Measurements from ENCODE around the gene TBC1D32. TPM values are rescaled to one million over a fixed set of nuclear protein-coding genes. Genes with fewer than 3 reads are reported as not detected.

The TBC1D32 gene
- total and polyA plus RNA-seq, 4 donors: 0.51 to 2.8 (median 1.7) TPM

DNA sequence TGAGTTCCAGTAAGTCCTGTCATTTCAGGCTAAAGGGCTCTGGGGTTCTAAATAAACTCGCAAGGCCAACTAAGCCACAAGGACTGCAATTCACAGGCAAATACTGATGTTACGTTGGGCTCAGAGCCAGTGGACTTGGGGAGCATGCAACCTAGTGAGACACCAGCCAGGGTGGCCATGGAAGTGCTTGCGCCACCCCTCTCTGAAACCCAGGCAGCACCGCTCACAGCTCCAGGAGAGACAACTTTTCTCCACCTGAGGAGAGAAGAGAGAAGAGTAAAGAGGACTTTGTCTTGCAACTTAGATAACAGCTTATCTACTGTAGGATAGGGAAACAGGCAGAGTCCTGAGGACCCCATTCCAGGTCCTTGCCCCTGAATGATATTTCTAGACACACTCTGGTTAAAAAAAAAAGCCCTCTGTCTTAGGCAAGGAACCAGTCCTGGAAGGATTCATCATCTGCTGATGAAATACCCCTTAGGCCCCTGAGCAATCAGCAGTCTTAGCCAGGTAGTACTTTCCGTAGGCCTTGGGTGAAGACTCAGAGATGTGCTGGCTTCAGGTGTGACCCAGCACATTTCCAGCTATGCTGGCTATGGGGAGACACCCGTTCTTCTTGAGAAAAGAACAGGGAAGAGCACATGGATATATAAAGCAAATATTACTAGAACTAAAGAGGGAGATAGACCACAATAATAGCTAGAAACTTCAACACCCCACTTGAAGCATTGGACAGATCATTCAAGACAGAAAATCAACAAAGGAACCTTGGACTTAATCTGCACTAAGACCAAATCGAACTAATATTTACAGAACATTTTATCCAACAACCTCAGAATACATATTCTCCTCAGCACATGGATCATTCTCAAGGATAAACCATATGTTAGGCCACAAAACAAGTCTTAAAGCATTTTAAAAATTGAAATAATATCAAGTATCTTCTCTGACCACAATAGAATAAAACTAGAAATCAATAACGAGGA lies 31.5 kb upstream of the TBC1D32 start:
- DNase-seq (ENCODE audit: low spot score): no peak
- no peaks in the 10 kb centered on the region for H3K9me3 ChIP-seq (ENCODE audit: control insufficient read depth in 4 of 4, low read length in 3 of 4)
- no peak overlapping the region for H3K4me3 ChIP-seq (ENCODE audit: low read depth in 1 of 3, low read length in 3 of 3)
- H3K27me3 ChIP-seq (ENCODE audit: control insufficient read depth in 4 of 4, insufficient read depth in 4 of 4, low read length in 3 of 4): peaks cover 0 to 4% (median 0%) of the 10 kb centered on the region in 4 donors
- H3K27ac ChIP-seq (ENCODE audit: low read depth in 1 of 2, low read length in 2 of 2): no peak overlapping the region
- TF ChIP-seq HNF4G (IDR thresholded peaks at IDR 0.05): no peak
- no peak overlapping the region for H3K9ac ChIP-seq (ENCODE audit: low read depth in 1 of 2, low read length in 2 of 2)
- WGBS: 80% methylated on average over 8 of the region's 8 CpGs
- no peaks in the 10 kb centered on the region for H3K36me3 ChIP-seq (ENCODE audit: control insufficient read depth in 4 of 4, insufficient read depth in 3 of 4, low read depth in 1 of 4, low read length in 3 of 4)
- H3K4me1 ChIP-seq (ENCODE audit: control insufficient read depth in 4 of 4, insufficient read depth in 4 of 4, low read length in 3 of 4): no peaks in the 10 kb centered on the region

- Histone ChIP-seq H3K4me1 (ENCODE audit: control insufficient read depth in 4 of 4, insufficient read depth in 4 of 4, low read length in 3 of 4) (no peaks in the 10 kb centered on the region), H3K9me3 (ENCODE audit: control insufficient read depth in 4 of 4, low read length in 3 of 4) (no peaks in the 10 kb centered on the region), H3K36me3 (ENCODE audit: control insufficient read depth in 4 of 4, insufficient read depth in 3 of 4, low read depth in 1 of 4, low read length in 3 of 4) (no peaks in the 10 kb centered on the region), H3K27ac (ENCODE audit: low read depth in 1 of 2, low read length in 2 of 2) (no peak overlapping the region), H3K9ac (ENCODE audit: low read depth in 1 of 2, low read length in 2 of 2) (no peak overlapping the region), H3K27me3 (ENCODE audit: control insufficient read depth in 4 of 4, insufficient read depth in 4 of 4, low read length in 3 of 4) (peaks cover 0 to 3% (median 0%) of the 10 kb centered on the region in 4 donors), H3K4me3 (ENCODE audit: low read depth in 1 of 3, low read length in 3 of 3) (no peak overlapping the region)
- no peak for TF ChIP-seq RXRA (IDR thresholded peaks at IDR 0.05)
- no peak for TF ChIP-seq REST (IDR thresholded peaks at IDR 0.05)
- TF ChIP-seq NR2F2 (IDR thresholded peaks at IDR 0.05): no peak
- TF ChIP-seq EGR1 (IDR thresholded peaks at IDR 0.05; ENCODE audit: low read depth in 2 of 2): no peak
- TF ChIP-seq FOXA2 (IDR thresholded peaks at IDR 0.05): no peak
- TF ChIP-seq HNF4G (IDR thresholded peaks at IDR 0.05): no peak
- no peak for TF ChIP-seq HNF4A (conservative IDR thresholded peaks at IDR 0.05)
- TF ChIP-seq YY1 (IDR thresholded peaks at IDR 0.05): no peak
- TF ChIP-seq SP1 (IDR thresholded peaks at IDR 0.05): no peak
- TF ChIP-seq MAX (IDR thresholded peaks at IDR 0.05): no peak
- no peak for TF ChIP-seq TAF1 (conservative IDR thresholded peaks at IDR 0.05)
- TF ChIP-seq, protein P1, sequence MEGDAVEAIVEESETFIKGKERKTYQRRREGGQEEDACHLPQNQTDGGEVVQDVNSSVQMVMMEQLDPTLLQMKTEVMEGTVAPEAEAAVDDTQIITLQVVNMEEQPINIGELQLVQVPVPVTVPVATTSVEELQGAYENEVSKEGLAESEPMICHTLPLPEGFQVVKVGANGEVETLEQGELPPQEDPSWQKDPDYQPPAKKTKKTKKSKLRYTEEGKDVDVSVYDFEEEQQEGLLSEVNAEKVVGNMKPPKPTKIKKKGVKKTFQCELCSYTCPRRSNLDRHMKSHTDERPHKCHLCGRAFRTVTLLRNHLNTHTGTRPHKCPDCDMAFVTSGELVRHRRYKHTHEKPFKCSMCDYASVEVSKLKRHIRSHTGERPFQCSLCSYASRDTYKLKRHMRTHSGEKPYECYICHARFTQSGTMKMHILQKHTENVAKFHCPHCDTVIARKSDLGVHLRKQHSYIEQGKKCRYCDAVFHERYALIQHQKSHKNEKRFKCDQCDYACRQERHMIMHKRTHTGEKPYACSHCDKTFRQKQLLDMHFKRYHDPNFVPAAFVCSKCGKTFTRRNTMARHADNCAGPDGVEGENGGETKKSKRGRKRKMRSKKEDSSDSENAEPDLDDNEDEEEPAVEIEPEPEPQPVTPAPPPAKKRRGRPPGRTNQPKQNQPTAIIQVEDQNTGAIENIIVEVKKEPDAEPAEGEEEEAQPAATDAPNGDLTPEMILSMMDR (IDR thresholded peaks at IDR 0.05; ENCODE audit: low read depth, low read length, missing input control): no peak
- no peak for TF ChIP-seq ATF3 (IDR thresholded peaks at IDR 0.05)
- no peak for TF ChIP-seq RAD21 (IDR thresholded peaks at IDR 0.05)
- no peak for TF ChIP-seq FOXA1 (IDR thresholded peaks at IDR 0.05)
- no peak for TF ChIP-seq GABPA (IDR thresholded peaks at IDR 0.05 in 1 of 2, conservative IDR thresholded peaks at IDR 0.05 in 1 of 2)
- WGBS: 80% methylated on average over 1 of the region's 1 CpG
- DNase-seq (ENCODE audit: low spot score): no peak
Observed at GRCh38 chr6:121356575-121356974, 22.3 kb upstream of the TBC1D32 start.
